Ramos (cell line): ENCODE results near the gene TRRAP.
"Not testable (repeated sequence)": the region's sequence is repeated elsewhere in the genome, so short reads cannot be mapped to it uniquely, and the experiment has no call there.

Source experiments
- in situ Hi-C: fragments of 300-500 bp; cut with MboI; formaldehyde crosslinking; loops from one replicate; pipeline ENCODE4 v1.14.3; 2022; ENCODE audit warnings: low sequenced_read_pairs; ENCODE audit not compliant: unreplicated experiment

TRRAP gene

GRCh38 chr7:99038086-99038855, 159.9 kb downstream of the TRRAP start:
- in situ Hi-C loops, result no loop called here

DNA sequence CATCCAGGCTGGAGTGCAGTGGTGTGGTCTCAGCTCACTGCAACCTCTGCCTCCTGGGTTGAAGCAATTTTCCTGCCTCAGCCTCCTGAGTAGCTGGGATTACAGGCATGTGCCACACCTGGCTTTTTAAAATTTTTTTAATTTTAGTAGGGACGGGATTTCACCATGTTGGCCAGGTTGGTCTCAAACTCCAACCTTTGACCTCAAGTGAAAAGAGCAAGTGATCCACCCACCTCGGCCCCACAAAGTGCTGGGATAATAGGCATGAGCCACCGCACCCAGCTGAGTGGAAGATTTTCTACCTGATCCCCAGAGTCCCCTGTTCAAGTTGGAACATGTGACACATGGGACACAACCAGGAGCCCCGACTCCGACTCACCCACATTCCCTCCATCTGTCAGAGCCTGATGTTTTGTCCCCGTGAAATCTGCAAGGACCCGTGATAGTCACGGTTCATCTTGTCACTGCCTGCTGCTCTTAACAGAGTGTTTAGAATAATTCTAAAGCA, 161.1 kb downstream of the TRRAP start:
- in situ Hi-C loops, result no loop called here

DNA sequence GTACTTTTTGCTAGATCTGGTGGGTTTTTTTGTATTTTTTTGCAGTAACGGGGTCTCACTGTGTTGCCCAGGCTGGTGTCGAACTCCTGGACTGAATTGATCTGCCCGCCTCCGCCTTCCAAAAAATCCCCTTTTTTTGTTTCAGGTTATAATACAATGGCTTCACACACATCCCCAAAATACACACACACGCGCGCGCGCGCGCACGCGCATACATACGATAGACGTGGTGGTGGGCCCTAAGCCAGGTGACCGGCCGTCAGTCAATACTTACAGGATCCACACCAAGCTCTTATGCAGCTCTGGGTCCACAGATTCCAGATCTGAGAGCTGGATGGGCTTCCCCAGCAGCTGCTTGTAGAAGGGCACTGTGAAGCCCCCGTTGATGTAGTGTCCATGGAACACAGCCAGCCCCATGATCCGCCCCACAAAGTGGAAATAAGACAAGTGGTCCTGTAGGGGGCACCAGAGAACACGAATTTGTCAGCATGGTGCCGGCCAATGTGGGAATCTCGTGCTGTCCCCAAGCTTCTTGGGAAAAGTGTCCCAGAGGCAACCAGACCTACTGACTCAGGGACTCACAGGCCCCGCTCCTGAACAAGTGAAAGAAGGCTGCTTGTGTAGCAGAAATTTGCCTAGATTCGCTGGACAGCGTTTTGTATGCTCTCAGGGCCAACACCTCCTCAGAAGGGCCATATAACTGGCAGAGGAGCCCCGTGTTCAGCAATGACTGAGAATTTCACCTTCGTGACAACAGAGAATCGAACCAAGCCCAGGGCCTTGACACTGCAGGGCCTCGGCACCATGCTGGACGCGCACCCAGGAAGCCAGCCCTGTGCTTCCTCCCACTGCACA, 162.0 kb downstream of the TRRAP start:
- in situ Hi-C loops, result loop anchor here (5.0 kb wide), 1 partner anchor 267 kb away; no protein-coding TSS in a partner anchor

DNA sequence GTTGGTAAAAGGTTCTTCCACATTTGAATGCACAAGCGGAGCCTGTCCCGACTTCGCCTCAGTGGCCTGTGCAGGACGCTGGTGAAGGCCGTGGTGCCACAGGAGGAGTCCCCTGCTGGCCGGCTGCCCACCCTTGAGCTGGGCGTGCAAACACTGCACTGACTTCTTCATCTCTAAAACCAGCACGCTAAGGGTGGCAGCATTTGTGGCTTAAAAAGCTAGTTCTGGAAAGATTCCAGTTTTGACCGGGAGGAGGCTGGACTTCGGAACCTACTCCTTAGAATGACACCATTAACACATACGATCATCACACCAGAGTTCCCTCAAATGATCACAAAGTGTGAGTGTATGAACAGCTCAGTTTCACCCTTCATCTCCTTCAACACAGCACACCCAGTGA, 163.2 kb downstream of the TRRAP start:
- in situ Hi-C loops, result loop anchor here (5.0 kb wide), 1 partner anchor 266 kb away; no protein-coding TSS in a partner anchor

DNA sequence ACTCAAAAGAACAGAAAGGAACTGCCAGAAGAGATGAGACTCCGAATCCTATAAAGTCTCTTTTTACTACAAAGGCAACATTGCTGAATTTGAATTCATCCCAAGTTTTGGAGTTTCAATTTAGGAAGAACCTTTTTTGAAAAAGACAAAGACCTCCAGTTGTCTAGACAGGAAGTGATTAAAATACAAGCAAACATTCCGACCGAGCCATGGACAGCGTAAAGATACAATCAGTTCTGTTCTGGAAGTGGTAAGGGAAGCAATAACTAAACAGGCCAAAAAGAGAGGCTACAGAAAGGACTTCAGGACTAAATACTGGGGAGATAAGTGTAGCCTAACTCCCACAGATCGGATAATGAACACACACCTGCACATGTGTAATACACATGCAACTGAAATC, 164.6 kb downstream of the TRRAP start:
- in situ Hi-C loops, result loop anchor here (5.0 kb wide), 1 partner anchor 264 kb away; no protein-coding TSS in a partner anchor

- in situ Hi-C loops, result loop anchor here (5.0 kb wide), 1 partner anchor 262 kb away; no protein-coding TSS in a partner anchor
These were observed 166.5 kb downstream of the TRRAP start for GRCh38 chr7:99044858-99045257.

GRCh38 chr7:99046262-99046661, 167.9 kb downstream of the TRRAP start:
- in situ Hi-C loops, result not testable (repeated sequence)

DNA sequence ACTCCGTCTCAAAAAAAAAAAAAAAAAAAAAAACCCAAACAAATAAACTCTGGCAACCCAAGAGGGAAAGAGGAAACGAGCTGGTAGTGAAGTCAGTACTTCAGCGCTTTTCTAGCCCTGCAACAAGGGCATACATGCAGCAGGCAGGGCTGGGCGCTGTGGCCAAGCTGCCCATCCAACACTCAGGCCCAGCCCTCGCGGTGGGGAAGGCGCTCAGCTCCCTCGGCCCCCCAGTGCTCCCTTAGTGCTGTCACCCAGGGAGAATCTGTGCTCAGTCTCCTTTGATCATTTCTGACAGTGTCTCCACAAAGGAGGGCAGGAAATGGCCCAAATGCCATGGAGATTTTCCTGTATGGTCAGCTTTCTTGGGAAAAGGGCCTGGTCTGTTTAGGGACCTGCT, 168.4 kb downstream of the TRRAP start:
- in situ Hi-C loops, result no loop called here

DNA sequence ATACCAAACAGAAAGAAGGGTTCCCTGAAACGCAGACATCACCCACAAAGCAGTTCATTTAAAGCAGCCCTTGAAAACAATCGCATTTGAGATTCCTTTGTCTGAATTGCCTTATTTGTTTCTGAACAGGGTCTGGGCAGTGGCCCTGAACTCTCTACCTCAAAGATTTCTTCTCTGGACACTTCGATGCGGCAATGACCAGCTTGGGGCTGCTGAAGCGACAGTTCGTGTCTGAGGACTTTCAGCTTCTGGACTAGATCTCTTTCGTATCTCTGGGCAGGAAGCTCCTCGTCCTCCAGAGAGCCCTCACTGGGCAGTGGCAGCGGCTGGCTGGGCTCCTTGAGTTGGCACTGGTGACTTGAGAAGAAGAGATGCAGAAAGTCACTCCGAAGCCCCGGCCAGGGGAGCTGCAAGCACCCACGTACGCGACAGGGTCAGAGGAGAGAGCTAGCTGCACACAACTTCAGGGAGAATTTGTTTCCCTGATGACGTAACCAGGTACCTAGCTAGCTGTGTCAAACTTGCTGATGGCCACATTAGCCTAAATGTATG, 169.3 kb downstream of the TRRAP start:
- in situ Hi-C loops, result no loop called here

DNA sequence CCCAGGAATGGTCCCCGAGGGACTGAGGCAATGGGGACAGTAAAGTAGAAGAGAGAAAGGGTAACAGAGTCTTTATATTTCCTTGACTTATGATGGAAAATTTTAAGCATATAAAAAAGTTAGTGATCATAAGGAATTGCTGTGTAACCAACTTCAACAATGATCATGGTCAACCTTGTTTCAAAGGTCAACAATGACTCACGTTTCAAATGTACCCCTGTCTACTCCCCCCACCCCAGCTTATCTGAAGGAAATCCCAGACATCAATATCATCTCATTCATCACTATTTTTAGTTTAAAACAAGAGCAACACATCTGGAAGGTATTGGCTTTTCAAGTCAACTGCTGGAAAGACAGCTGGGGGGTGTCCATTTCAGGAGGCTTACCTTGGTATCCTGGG, 172.6 kb downstream of the TRRAP start:
- in situ Hi-C loops, result no loop called here

DNA sequence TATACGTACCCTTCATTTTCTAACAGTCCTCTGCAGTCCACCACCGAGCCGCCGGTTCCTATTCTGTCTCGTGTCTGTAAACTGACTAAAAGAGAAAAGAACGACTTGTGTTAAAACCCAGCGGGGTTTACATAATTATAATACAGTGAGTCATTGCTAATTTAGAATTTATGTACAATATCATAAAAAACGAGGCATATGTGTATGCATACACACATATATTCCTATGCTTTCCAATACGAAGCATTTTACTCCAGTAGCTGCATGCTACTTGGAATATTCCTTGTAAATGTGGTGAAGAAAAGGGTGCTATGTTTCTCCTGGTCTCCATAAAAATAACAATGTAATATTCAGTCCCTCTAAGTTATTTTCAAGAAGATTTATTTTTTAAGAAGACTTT, 176.4 kb downstream of the TRRAP start:
- in situ Hi-C loops, result no loop called here

DNA sequence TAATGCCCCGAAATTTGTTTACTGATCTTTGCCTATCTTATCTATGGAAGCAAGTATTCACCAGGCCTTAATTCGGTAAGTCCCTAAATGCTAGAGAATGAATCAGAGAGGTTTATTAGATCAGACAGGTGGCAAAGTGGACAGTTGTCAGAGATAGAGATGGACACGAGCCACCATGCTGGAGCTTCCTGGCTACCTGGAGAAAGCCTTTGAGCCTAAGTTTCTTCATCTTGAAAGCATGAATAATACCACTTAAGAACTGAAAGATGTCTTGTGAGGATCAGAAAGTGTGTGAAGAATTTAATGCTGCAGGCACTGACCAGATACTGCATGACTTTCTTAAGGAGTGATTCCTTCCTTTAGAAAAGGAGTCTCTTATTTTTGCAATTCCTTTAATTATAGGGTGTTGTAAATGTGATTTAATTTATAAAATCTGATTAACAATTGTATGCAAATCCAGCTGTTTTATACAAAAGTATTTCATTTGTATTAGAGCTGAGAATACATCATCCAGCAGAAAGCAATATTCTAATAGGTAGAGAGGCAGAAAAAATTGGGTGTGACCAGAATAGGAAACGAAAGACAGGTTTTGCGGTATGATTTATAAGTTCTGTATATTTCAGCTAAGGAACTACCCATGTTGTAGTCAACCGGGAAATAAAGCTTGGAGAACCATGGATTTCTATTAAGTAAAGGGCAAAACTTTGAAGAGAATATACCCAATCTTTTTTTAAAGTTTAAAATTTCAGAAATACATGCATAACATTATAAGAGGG, 182.9 kb downstream of the TRRAP start:
- in situ Hi-C loops, result no loop called here
